ENCODE results near the gene HNRNPA3. TPM values are rescaled to one million over a fixed set of nuclear protein-coding genes. Genes with fewer than 3 reads are reported as not detected.

HNRNPA3 gene

GRCh38 chr2:177268901-177269300 is 56.3 kb downstream of the HNRNPA3 start:
- no peaks in the 10 kb centered on the region for H3K36me3 ChIP-seq (ENCODE audit: insufficient read depth, low read length)
- no peaks in the 10 kb centered on the region for H3K9me3 ChIP-seq (replicated peaks; ENCODE audit: low read length)
- peaks cover 34% of the 10 kb centered on the region for H3K4me1 ChIP-seq (ENCODE audit: control insufficient read depth, insufficient read depth, low read length)
- H3K9ac ChIP-seq (ENCODE audit: low read depth, low read length): no peak overlapping the region
- H3K27me3 ChIP-seq (ENCODE audit: control insufficient read depth, insufficient read depth, low read length): no peaks in the 10 kb centered on the region
- no peak overlapping the region for H3K4me2 ChIP-seq (ENCODE audit: low read length)
- no peak overlapping the region for H3K4me3 ChIP-seq (ENCODE audit: low read length)

GRCh38 chr2:177270531-177270930 is 57.9 kb downstream of the HNRNPA3 start:
- H3K4me3 ChIP-seq (ENCODE audit: low read length): no peak overlapping the region
- H3K27me3 ChIP-seq (ENCODE audit: control insufficient read depth, insufficient read depth, low read length): no peaks in the 10 kb centered on the region
- no peak overlapping the region for H3K4me2 ChIP-seq (ENCODE audit: low read length)
- no peaks in the 10 kb centered on the region for H3K36me3 ChIP-seq (ENCODE audit: insufficient read depth, low read length)
- no peaks in the 10 kb centered on the region for H3K9me3 ChIP-seq (replicated peaks; ENCODE audit: low read length)
- no peak overlapping the region for H3K9ac ChIP-seq (ENCODE audit: low read depth, low read length)
- H3K4me1 ChIP-seq (ENCODE audit: control insufficient read depth, insufficient read depth, low read length): peaks cover 41% of the 10 kb centered on the region

- no peaks in the 10 kb centered on the region for H3K27me3 ChIP-seq (ENCODE audit: control insufficient read depth, insufficient read depth, low read length)
- no peaks in the 10 kb centered on the region for H3K9me3 ChIP-seq (replicated peaks; ENCODE audit: low read length)
- no peak overlapping the region for H3K4me2 ChIP-seq (ENCODE audit: low read length)
- H3K9ac ChIP-seq (ENCODE audit: low read depth, low read length): no peak overlapping the region
- H3K4me3 ChIP-seq (ENCODE audit: low read length): no peak overlapping the region
- H3K36me3 ChIP-seq (ENCODE audit: insufficient read depth, low read length): no peaks in the 10 kb centered on the region
- peaks cover 32% of the 10 kb centered on the region for H3K4me1 ChIP-seq (ENCODE audit: control insufficient read depth, insufficient read depth, low read length)
Measured at GRCh38 chr2:177271981-177272666, 59.5 kb downstream of the HNRNPA3 start.

GRCh38 chr2:177272765-177273164 is 60.2 kb downstream of the HNRNPA3 start:
- Histone ChIP-seq H3K9ac (ENCODE audit: low read depth, low read length) (no peak overlapping the region), H3K36me3 (ENCODE audit: insufficient read depth, low read length) (no peaks in the 10 kb centered on the region), H3K9me3 (replicated peaks; ENCODE audit: low read length) (no peaks in the 10 kb centered on the region), H3K4me3 (ENCODE audit: low read length) (no peak overlapping the region), H3K27me3 (ENCODE audit: control insufficient read depth, insufficient read depth, low read length) (no peaks in the 10 kb centered on the region), H3K4me2 (ENCODE audit: low read length) (no peak overlapping the region), H3K4me1 (ENCODE audit: control insufficient read depth, insufficient read depth, low read length) (peaks cover 32% of the 10 kb centered on the region)

GRCh38 chr2:177273408-177273807 is 60.8 kb downstream of the HNRNPA3 start:
- Histone ChIP-seq H3K36me3 (ENCODE audit: insufficient read depth, low read length) (no peaks in the 10 kb centered on the region), H3K4me1 (ENCODE audit: control insufficient read depth, insufficient read depth, low read length) (peaks cover 32% of the 10 kb centered on the region), H3K9ac (ENCODE audit: low read depth, low read length) (no peak overlapping the region), H3K4me3 (ENCODE audit: low read length) (no peak overlapping the region), H3K9me3 (replicated peaks; ENCODE audit: low read length) (no peaks in the 10 kb centered on the region), H3K4me2 (ENCODE audit: low read length) (peak overlapping the region; percentile 38), H3K27me3 (ENCODE audit: control insufficient read depth, insufficient read depth, low read length) (no peaks in the 10 kb centered on the region)

Small RNAs within 50 kb of the gene (small RNA-seq; reads per million reads assigned to genes)
- gene MIR3128: not detected
- not detected for gene RF00019

All from skeletal muscle satellite cell (primary cell).